SU-DHL-6 (cell line): ENCODE data around the gene TNFRSF11A.

Experiments
- H2AFZ ChIP-seq: fragments of 200-600 bp; sonication (generic); 2 replicates; pipeline ENCODE4 v1.6.1; 2014; ENCODE audit warnings: low read depth, mild to moderate bottlenecking, moderate library complexity, mixed read lengths, antibody characterized with exemption, low read length; ENCODE audit not compliant: severe bottlenecking
- H3F3A ChIP-seq: fragments of 200-600 bp; shearing (Covaris generic); 2 replicates; pipeline ENCODE4 v1.6.0; 2016; ENCODE audit warnings: antibody characterized with exemption, mild to moderate bottlenecking; ENCODE audit not compliant: insufficient read depth
- H3K27ac ChIP-seq: fragments of 200-600 bp; sonication (generic); 2 replicates; pipeline ENCODE4 v1.5.1; 2016; ENCODE audit warnings: low read depth, mild to moderate bottlenecking, low read length, moderate library complexity, mixed read lengths
- H3K27me3 ChIP-seq: fragments of 200-600 bp; sonication (generic), shearing (Covaris generic); 2 replicates; pipeline ENCODE4 v1.6.0; 2014; ENCODE audit warnings: mild to moderate bottlenecking, low read length
- H3K36me3 ChIP-seq: fragments of 200-600 bp; sonication (generic); 2 replicates; pipeline ENCODE4 v1.6.1; 2014; ENCODE audit warnings: mild to moderate bottlenecking, low read length, mixed read lengths
- H3K4me2 ChIP-seq: fragments of 300-600, 200-600 bp; shearing (Covaris generic), sonication (generic); 2 replicates; pipeline ENCODE4 v1.6.0; 2014; ENCODE audit warnings: low read length, low read depth, mild to moderate bottlenecking; ENCODE audit not compliant: poor library complexity, severe bottlenecking
- H3K4me3 ChIP-seq: fragments of 200-600 bp; sonication (generic); 2 replicates; pipeline ENCODE4 v1.5.1; 2014; ENCODE audit warnings: antibody characterized with exemption, low read length, mild to moderate bottlenecking, mixed read lengths; ENCODE audit not compliant: insufficient read depth, poor library complexity, severe bottlenecking
- H3K79me2 ChIP-seq: fragments of 200-600 bp; sonication (generic); 2 replicates; pipeline ENCODE4 v1.6.1; 2014; ENCODE audit warnings: mild to moderate bottlenecking, low read length, moderate library complexity; ENCODE audit not compliant: insufficient read depth
- H3K9ac ChIP-seq: fragments of 200-600 bp; sonication (generic); 2 replicates; pipeline ENCODE4 v1.7.0; 2014; ENCODE audit warnings: mild to moderate bottlenecking, low read length
- H3K9me2 ChIP-seq: fragments of 200-600 bp; sonication (generic); replicated peaks from 2 replicates; pipeline ENCODE4 v1.6.1; 2014; ENCODE audit warnings: low read length; ENCODE audit not compliant: insufficient read depth
- H3K9me3 ChIP-seq: fragments of 200-600 bp; sonication (generic); 2 replicates; pipeline ENCODE4 v1.6.1; 2014; ENCODE audit warnings: low read length, mixed read lengths; ENCODE audit not compliant: insufficient read depth
- H4K20me1 ChIP-seq: fragments of 200-600 bp; sonication (generic); 2 replicates; pipeline ENCODE4 v1.6.1; 2014; ENCODE audit warnings: low read depth, mild to moderate bottlenecking, antibody characterized with exemption, low read length, moderate library complexity, mixed read lengths
- EZH2phosphoT487 ChIP-seq: fragments of 200-600 bp; sonication (generic), shearing (Covaris generic); conservative IDR thresholded peaks from 2 replicates; pipeline ENCODE4 v1.6.1; 2018; ENCODE audit warnings: mild to moderate bottlenecking, antibody characterized with exemption, low read length, moderate library complexity, mixed read lengths
- TF ChIP-seq, protein P1 (sequence below): fragments of 200-600 bp; sonication (generic); IDR thresholded peaks from one replicate; pipeline ENCODE4 v1.5.1; 2017; ENCODE audit warnings: antibody characterized with exemption, mild to moderate bottlenecking, low read length, moderate library complexity; ENCODE audit not compliant: insufficient read depth, poor library complexity, severe bottlenecking

The TNFRSF11A gene

GRCh38 chr18:62357079-62357719, 32.1 kb downstream of the TNFRSF11A start:
- TF ChIP-seq, protein P1, sequence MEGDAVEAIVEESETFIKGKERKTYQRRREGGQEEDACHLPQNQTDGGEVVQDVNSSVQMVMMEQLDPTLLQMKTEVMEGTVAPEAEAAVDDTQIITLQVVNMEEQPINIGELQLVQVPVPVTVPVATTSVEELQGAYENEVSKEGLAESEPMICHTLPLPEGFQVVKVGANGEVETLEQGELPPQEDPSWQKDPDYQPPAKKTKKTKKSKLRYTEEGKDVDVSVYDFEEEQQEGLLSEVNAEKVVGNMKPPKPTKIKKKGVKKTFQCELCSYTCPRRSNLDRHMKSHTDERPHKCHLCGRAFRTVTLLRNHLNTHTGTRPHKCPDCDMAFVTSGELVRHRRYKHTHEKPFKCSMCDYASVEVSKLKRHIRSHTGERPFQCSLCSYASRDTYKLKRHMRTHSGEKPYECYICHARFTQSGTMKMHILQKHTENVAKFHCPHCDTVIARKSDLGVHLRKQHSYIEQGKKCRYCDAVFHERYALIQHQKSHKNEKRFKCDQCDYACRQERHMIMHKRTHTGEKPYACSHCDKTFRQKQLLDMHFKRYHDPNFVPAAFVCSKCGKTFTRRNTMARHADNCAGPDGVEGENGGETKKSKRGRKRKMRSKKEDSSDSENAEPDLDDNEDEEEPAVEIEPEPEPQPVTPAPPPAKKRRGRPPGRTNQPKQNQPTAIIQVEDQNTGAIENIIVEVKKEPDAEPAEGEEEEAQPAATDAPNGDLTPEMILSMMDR: no peak
- no peak for TF ChIP-seq EZH2phosphoT487
- Histone ChIP-seq H3K4me2 (no peak overlapping the region), H3K27ac (no peak overlapping the region), H3K36me3 (no peaks in the 10 kb centered on the region), H3F3A (no peaks in the 10 kb centered on the region), H4K20me1 (no peaks in the 10 kb centered on the region), H3K79me2 (no peaks in the 10 kb centered on the region), H3K27me3 (no peaks in the 10 kb centered on the region), H3K4me3 (no peak overlapping the region), H3K9me2 (no peaks in the 10 kb centered on the region), H3K9ac (no peak overlapping the region), H3K9me3 (no peaks in the 10 kb centered on the region), H2AFZ (no peak overlapping the region)

- Histone ChIP-seq H3K9ac (no peak overlapping the region), H3K9me3 (no peaks in the 10 kb centered on the region), H4K20me1 (no peaks in the 10 kb centered on the region), H3K79me2 (no peaks in the 10 kb centered on the region), H3F3A (no peaks in the 10 kb centered on the region), H3K4me2 (no peak overlapping the region), H3K27ac (no peak overlapping the region), H3K9me2 (no peaks in the 10 kb centered on the region), H3K27me3 (no peaks in the 10 kb centered on the region), H2AFZ (no peak overlapping the region), H3K4me3 (no peak overlapping the region), H3K36me3 (no peaks in the 10 kb centered on the region)
- no peak for TF ChIP-seq EZH2phosphoT487
- TF ChIP-seq, protein P1: no peak
Measured at GRCh38 chr18:62360805-62361204, 35.7 kb downstream of the TNFRSF11A start.

- Histone ChIP-seq H3K79me2 (no peaks in the 10 kb centered on the region), H3F3A (no peaks in the 10 kb centered on the region), H3K4me2 (no peak overlapping the region), H3K9me2 (no peaks in the 10 kb centered on the region), H3K4me3 (no peak overlapping the region), H4K20me1 (no peaks in the 10 kb centered on the region), H3K27me3 (no peaks in the 10 kb centered on the region), H3K9me3 (no peaks in the 10 kb centered on the region), H3K27ac (no peak overlapping the region), H2AFZ (no peak overlapping the region), H3K9ac (no peak overlapping the region), H3K36me3 (no peaks in the 10 kb centered on the region)
- no peak for TF ChIP-seq EZH2phosphoT487
- TF ChIP-seq, protein P1: no peak
Measured at GRCh38 chr18:62361288-62361687, 36.2 kb downstream of the TNFRSF11A start.
